Renal pelvis (tissue), 4 donors: ENCODE measurements around the gene AMN. TPM values are rescaled to one million over a fixed set of nuclear protein-coding genes. Genes with fewer than 3 reads are reported as not detected.

ENCODE experiments used
- DNase-seq: peaks from one replicate; pipeline ENCODE4 v3.0.0-alpha.2; 2013
- polyA plus RNA-seq, 3 donors: library from polyadenylated mRNA; unstranded; fragments of 120-200 nt; gene quantifications; one replicate each; pipeline ENCODE4 v1.2.1, GENCODE V29; 2013; ENCODE audit not compliant: insufficient read length in 3 of 3

AMN gene
- polyA plus RNA-seq, 3 donors = 43.3 to 50.0 (median 47.3) TPM

DNA sequence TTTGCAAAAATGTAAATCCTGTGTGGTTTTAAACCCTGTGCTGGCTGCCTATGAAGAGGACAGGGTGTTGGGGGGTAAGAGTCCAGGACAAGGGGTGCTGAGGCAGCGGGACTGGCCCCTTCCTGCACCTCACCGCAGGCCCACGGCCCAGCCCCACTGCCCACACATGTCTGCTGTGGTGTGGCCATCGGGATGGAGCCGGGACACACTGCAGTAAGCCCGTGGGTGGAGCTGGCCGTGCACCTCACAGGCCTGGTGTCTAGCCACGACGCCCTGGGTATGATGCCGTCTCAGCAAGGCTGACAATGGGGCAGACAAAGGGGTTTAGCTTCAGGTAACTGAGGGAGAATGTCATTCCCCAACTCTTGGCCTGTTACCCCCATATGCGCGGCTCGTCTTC, 19.6 kb downstream of the AMN start:
- DNase-seq = no peak

DNA sequence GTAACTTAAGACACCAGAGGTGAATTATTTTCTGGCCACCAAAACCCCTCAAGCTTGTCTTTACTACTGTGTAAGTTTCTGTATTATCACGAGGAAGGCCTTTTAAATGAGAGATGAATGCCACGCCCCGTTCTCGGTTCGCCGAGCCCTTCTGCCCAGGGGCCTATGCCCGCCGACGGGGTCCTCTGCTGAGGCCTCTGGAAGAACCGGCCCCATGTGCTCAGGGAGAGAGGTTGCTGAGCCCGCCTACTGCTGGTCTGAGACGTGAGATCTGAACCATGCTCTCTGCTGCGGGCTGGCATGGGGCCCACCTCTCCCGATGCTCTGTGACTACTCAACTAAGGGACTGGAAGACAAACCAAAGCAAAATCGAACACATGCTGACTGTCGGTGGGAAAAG, 21.0 kb downstream of the AMN start:
- no peak for DNase-seq

DNA sequence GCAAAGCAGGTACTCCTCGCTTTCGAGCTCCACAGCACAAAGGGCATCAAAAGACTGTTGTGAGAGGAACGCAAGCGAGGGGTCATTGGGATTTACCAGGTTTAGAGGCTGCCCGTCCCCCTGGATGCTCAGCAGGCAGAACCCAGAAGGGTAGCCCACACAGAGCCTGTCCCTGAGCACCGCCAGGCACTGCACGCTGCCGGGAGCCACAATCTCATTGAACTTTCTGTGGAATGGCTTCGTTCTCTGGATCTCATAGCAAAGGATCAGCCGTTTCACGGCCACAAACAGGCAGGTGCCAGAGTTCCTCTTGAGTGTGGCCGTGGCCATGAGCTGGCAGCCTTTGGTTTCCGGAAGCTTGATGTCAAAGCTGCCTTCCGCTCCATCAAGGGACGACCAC, 21.5 kb downstream of the AMN start:
- no peak for DNase-seq

DNA sequence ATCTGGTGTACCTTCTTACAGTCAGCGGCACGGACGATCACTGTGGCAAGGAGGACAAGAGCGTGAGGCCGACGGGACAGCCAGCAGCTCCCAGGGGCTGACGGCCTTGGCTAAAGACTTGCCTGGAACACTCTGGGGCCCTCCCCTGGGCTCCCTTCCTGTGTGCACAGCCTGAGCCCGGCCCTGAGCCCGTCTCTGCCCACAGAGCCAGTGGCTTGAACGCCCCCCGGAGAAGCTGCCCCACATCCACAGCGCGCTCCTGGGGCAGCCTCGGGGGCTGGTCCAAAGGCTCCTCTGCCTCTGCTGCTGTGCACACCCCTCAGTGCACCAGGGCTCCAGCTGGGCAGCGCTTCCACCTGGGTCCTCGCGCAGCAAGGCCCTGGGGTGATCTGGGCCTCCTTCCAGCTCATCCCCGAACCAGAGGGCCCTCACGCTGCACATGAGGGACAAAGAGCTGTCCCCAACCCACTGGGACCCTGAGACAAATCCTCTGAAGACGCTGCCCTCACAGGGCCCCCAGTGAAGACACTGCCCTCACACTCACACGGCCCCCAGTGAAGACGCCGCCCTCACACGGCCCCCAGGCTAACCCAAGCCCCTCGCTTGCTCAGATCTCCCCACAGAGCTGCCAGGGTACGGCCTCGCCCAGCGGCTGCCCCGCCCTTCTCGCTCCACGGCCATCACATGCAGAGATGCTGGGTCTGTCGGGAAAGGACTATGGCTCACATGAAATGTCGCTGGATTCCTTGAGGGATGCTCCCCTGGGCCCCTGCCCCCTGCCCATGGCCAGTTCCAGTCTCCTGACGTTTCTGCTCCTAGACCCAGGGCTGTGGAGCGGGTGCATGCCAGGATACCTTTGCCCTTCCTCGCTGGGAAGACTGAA, 22.2 kb downstream of the AMN start:
- no peak for DNase-seq

DNA sequence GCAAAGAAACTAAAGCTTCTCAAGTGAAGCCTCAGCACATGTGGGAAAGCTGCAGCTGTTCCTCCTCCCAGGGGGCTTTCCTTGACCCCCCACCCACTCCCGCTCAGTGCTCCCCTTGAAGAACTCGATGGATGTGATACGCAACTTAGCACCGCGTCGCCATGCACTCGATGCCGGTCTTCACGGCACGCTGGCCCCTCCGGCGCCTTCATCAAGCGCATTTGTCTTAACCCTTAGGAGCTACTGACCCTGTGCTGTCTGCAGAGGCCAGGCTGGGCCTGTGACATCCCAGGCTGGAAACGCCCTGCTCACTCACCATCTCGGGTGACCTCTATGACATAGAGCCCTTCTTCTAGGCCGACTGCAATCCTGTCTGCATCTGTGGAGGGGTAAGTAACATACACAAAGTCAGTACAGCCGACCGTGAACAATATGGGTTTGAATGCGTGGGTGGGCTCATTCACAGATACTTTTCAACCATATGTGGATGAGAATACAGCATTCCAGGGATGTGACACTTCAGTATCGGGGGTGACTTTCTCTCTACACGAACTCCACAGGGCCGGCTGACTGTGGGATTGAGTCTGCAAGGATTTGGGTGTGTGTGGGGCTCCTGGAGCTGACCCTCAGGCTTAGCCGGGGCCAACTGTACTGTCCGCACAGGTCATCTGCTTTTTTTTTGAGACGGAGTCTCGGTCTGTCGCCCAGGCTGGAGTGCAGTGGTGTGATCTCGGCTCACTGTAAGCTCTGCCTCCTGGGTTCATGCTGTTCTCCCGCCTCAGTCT, 23.1 kb downstream of the AMN start:
- DNase-seq = no peak

DNA sequence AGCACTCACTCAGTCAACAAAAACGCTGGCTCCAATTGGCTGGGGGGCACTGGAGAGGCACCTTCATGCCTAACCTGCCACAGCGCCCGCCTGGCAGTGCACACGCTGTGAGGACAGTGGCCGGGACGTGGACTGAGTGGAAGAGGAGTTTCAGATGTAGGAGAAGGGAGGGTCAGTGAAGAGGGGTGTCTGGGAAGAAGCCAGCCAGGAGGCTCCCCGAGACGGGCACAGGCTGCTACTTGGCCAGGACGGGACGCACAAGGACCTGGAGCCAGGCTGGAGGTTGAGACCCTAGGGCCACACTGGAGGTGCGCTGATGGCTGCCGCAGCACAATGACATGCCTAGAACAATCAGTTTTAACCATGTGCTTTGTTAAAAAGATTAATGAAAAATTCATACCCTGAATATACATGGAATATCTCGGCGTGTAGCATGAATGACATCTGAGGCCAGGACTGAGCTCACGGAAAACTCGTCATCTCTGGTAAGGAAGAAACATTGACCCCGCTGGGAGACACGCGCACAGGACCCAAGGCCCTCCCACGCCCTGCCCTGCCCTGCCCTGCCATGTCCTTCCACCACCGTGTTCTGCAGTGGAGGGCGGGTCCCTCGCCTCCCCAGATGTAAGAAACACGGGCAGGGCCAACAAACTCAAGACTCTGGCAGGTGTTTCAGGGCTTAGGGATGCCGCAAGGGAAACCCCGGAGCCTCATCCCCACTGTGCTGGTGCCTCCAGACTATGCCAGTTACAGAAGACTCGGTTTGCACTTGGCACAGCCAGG, 25.0 kb downstream of the AMN start:
- DNase-seq = no peak

DNA sequence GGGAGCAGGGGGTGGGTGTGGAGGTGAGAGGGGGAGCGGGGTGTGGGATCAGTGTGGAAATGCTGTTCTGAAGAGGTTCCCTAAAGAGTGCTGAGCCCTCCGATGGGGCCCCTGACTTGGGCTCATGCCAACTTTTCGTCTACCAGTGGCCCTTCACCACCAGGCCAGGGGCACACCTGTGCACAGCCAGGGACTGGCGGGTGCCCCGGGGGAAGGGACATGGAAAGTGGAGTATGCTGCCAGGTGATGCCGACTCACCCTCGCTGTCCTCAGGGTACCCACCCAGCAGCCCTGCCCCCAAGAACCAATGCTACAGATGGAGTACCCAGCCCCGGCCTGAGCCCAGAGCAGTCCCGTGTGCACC, 26.2 kb downstream of the AMN start:
- DNase-seq = no peak

DNA sequence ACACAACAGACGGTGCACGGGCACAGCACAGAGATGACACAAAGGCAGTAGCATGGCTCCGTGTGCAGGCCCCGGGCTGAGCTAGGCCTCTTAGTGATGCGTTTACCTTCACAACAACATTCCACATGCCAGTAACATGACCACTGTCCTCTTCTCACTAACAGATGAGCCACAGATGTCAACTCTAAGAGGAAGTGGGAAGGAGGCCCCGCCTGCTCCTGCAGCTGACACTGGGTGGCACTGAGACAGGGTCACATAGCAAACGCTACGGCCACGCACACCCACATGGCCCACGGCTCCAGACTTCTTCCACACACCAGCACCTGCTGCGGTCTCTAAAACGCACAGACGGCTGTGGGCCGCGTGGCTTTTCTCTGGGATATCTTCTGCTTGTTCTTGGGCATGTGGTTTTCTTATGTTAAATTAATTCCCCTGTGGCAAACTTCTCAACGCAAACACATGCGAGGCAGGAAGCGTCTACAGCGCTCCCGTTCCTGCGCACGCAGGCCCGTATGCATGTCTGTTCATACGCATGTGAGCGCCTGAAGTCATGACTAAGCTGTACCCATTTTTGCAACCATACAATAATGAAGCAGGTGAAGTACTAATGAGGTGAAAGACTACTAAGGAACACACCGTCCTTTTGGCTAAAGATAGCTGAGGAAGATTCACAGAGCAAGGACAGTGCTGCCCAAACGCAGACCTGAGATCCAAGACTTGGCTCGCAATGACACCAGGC, 26.8 kb downstream of the AMN start:
- DNase-seq = no peak

DNA sequence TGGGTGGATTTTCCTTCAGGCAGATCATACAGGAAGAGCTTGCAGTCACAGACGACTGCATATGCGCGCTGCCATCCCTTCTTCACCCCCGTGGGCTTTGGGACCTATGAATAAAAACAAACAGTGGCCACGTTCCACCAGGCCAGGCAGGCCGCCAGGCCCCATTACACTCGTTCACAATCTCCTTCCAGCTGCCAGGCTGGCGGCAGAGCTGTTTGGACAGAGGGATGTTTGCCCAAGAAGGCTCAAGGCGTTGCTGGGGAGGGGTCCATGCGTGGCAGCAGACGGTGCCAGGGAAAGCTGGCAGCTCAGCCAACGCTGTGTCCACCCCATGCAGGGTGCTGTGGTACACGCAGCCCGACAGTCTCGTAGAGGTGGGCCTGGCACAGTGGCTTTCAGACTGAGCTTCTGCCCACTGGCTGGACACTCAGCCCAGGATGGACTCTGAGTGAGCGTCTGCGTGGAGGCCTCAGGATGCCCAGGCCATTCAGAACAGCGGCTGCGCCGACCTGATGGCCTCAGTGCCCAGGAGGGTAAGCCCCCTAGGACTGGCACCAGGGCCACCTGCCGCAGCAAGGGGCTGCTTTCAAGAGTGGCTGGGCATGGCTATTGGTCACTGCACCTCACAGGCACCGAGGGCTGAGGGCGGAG, 27.5 kb downstream of the AMN start:
- DNase-seq = no peak

DNA sequence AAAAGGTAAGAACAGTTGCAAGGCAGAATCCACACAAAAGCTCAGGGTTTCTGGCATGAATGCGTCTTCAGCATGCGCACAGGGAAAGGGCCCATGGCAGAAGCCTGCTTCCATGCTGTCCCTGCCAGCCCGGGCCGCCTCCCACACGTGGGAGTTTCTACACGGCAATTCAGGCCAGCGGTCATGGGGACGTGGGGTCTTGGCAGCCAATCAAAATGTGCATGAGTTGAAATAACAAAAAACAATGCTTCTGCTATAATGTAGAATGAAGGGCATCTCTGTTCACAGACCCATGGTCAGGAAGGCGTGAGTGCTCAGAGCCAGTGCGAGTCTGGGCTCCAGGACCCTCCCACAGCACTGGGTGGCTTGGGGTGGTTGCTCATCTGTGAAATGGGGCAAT, 28.6 kb downstream of the AMN start:
- DNase-seq = no peak

DNA sequence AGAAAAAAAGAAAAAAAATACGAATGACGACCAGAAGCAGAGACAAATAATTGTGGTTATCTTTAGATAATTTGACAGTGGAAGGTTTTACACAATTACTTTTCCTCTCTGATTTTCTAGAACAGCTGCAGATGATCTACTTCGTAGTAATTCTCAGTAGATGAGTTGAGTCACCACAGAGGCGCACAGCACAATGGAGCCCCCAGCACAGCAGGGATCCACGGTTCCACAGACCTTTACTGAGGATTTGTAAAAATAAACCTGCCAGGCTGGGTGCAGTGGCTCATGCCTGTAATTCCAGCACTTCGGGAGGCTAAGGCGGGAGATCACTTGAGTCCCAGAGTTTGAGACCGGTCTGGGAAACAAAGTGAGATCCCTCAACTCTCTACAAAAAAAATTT, 29.3 kb downstream of the AMN start:
- DNase-seq = no peak

DNA sequence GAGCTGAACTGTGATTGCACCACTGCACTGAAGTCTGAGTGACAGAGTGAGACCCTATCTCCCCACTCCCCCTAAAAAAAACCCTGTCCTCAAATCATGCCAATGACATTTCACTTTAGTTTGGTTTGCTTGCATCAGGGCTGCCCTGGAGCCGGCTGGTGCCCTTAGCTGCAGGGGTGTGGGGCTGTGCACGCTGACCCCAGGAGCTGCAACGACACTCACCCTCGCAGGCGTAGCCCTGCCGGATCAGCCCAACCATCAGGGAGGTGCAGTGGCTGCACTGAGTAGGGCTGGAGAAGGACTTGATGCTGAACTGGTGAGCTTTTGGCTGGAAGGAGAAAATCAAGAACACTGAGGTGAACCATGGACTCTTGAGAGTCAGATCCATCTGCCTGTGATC, 29.8 kb downstream of the AMN start:
- DNase-seq = no peak

DNA sequence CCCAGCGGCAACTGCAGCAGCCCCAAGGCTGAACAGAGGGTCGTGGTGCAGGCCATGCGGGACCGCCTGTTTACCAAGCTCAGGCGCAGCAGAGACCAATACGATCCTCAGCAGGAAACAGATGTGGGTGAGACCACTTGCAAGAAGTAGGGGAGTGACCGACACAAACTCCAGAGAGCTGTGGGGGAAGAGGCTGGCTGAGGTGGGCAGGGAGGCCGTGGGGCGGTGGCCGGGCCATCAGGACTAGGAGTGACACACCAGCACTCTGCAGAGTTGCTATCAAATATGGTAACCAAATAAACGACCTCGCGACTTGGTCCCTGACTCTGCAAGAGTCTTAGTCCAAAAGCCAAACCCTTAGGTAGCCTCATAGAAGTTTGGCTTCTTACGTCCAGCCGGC, 30.6 kb downstream of the AMN start:
- DNase-seq = no peak

DNA sequence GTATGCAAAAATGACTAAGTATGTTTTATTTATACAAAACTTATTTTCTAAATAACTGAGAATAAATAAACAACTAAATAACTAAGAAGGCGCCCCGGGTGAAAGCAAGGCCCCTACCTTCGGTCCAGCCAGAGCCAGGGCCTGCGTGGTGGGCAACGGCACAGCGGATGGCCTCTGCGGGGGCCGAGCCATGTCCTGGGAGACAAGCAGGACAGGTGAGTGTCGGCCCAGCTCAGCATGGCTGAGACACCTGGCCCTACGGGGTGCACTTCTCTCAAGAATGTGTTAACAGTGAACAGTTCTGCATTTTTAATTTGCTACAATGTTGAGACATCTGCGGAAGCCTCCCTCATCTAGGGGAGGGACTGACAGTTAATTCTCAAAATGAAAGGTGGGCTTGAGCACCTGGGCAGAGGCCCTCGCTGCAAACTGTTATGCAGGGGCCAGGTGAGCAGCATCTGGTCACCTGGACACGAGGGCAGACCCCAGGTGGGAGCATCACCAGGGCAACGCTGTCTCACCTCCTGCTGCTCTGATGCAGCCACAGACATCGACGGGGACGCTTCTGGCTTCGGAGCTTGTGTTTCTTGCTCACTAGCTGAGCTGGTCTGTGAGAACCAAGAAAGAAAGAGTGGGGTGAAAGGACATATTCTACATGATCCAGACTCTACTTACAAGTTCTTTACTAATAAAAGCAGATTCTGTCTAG, 31.8 kb downstream of the AMN start:
- DNase-seq = no peak

DNA sequence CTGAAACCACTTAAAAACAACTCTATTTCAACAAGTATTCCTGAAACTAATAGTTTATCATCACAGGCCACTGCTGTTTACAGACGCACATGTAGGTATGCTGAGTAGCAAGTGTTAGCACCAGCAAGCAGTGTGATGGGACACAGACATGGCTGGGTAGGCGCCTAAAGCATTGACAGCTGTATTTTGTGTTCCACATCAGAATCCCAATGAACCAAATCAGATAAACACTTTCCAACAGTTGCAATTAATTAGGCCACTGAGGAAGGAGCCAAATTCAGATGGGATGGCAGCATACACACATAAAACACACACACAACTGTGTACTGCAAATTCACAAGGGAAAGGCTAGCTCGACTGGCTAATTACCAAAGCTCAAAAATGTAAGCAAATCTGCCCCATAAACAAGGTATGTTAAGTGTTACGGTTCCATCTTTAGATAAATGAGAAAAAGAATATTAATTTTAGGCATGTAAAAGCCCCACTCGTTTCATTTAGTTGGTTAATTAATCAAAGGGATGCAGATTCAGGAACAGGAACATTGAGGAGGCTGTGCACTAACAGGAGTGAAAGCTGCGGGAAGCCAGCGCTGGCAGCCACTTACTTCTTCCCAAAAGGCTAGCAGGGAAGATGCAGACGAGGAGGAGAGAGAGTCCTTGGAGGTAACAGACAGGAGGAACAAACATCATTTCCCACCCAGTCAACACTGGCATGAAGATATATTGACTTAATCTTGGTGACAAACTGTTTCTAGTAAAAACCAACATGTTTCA, 33.4 kb downstream of the AMN start:
- DNase-seq = no peak

DNA sequence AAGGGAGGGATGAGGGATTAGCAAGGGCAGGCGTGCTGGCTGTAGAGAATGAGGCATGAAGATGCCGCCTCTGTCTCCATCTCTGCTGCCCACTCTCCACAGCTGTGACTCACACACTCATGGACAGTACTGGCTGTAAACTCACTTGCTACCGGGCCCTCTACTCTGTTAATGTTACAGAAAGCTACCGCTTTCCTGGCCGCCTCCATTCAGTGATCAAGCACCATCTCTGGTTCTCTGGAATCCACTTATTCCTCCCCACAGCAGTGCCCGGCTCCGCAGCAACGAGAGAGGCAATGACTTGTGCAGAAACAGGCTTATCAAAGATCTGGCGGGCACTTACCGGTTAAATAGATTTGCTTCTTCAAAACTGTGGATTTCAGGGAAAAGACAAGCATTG, 34.8 kb downstream of the AMN start:
- DNase-seq = no peak

DNA sequence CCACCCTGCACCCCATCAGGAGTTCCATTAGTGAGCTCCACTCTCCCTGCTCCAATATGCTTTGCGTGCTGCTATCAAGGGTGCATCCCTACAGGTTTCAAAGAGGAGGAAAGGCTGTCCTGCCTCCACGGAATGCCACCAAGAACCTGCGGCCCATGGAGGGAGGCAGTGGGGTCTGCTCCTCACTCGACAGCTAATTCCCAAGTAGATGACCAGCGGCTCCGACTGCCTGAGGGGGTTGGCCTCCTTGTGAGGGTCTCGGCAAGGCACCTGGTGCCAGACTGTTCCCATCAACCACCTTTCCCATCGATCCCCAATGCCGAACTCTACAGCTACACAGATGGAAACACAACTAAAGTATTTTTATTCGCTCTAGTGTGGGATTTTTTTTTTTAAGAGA, 36.0 kb downstream of the AMN start:
- DNase-seq = no peak

DNA sequence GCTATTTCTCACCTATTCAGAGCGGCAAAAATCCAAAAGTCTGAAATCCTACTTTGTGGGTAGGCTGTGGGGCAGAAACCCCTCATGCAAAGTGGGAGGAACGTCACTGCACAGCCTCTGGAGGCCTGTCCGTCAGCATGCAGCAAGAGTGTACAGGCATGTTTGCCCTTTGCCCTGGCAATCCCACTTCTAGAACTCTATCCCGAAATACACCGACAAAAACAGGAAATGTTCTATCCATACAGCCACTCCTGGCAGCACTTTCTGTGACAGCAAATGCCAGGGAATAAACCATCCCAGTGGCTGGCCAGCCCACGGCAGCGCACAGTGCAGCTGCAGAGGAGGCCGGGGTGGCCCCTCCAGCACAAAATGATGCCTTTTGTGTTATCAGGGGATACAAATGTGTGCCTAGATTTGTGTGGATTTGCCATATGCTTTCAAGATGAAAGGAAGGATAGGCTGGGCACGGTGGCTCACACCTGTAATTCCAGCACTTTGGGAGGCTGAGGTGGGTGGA, 39.7 kb downstream of the AMN start:
- no peak for DNase-seq

DNA sequence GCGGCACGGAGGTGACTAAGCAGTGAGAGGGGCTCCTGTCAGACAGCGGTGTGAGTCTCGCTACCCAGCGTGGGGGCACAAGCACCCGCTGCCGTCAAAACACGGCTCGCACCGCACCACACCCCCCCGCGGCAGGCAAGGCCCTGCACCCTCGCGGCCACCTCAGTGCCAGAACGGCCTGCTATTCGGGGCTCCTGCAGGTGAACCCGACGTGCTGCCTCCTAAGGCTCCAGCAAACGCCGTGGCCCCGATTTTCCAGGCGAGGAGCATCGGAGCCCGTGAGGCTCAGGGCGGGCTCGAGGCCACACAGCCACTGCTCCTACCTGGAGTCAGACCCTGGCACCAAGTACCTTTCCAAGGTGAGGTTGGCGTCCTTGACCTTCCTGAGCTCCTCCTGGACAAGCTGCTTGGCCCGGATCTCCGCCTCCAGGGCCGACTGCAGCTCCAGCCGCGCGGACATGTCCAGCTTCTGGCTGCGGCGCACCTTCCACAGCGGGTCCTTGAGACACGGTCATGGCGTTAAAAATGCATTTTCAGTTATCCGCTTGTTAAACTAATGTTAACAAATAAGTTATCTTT, 41.8 kb downstream of the AMN start:
- no peak for DNase-seq
